GM23338 (cell line): ENCODE data around the gene CSTF3. TPM values are rescaled to one million over a fixed set of nuclear protein-coding genes. Genes with fewer than 3 reads are reported as not detected.

ENCODE experiments used
- ATAC-seq: fragments of 200-7000 bp; cut with Tn5 transposase; 3 replicates; pipeline ENCODE4 v1.9.1; 2020
- DNase-seq: peaks from one replicate; pipeline ENCODE4 v3.0.0-alpha.2; 2015; ENCODE audit warnings: low spot score
- H2AFZ ChIP-seq: fragments of 200-600 bp; sonication (generic); 2 replicates; pipeline ENCODE4 v1.8.0; 2016; ENCODE audit warnings: antibody characterized with exemption, mild to moderate bottlenecking, moderate library complexity
- H3F3A ChIP-seq: fragments of 200-600 bp; sonication (generic); replicated peaks from 2 replicates; pipeline ENCODE4 v1.8.0; 2017; ENCODE audit warnings: antibody characterized with exemption, mixed run types, low read depth
- H3K27ac ChIP-seq: fragments of 200-600 bp; sonication (generic); 2 replicates; pipeline ENCODE4 v1.6.1; 2016; ENCODE audit warnings: low read depth
- H3K27me3 ChIP-seq: fragments of 200-600 bp; sonication (generic); 2 replicates; pipeline ENCODE4 v1.8.0; 2016; ENCODE audit warnings: mild to moderate bottlenecking, mixed run types, moderate library complexity; ENCODE audit not compliant: insufficient read depth
- H3K36me3 ChIP-seq: fragments of 200-600 bp; sonication (generic); 2 replicates; pipeline ENCODE4 v1.8.0; 2016; ENCODE audit warnings: mild to moderate bottlenecking; ENCODE audit not compliant: insufficient read depth
- H3K4me1 ChIP-seq: fragments of 200-600 bp; sonication (generic); 2 replicates; pipeline ENCODE4 v1.8.0; 2016; ENCODE audit warnings: mild to moderate bottlenecking, moderate library complexity; ENCODE audit not compliant: insufficient read depth
- H3K4me2 ChIP-seq: fragments of 200-600 bp; sonication (generic); 2 replicates; pipeline ENCODE4 v1.7.1; 2017; ENCODE audit warnings: mixed run types
- H3K4me3 ChIP-seq: fragments of 200-600 bp; sonication (generic); 2 replicates; pipeline ENCODE4 v1.6.1; 2016; ENCODE audit warnings: mixed run types
- H3K79me2 ChIP-seq: fragments of 200-600 bp; sonication (generic); replicated peaks from 2 replicates; pipeline ENCODE4 v1.8.0; 2017; ENCODE audit warnings: mild to moderate bottlenecking; ENCODE audit not compliant: insufficient read depth
- H3K9me2 ChIP-seq: fragments of 200-600 bp; sonication (generic); 2 replicates; pipeline ENCODE4 v1.8.0; 2017; ENCODE audit not compliant: insufficient read depth
- H4K20me1 ChIP-seq: fragments of 200-600 bp; sonication (generic); replicated peaks from 2 replicates; pipeline ENCODE4 v1.8.0; 2017; ENCODE audit warnings: mild to moderate bottlenecking; ENCODE audit not compliant: insufficient read depth
- H3K27ac Mint-ChIP-seq: 2 replicates; pipeline ENCODE4 v1.8.0; 2020; ENCODE audit warnings: inconsistent platforms, mild to moderate bottlenecking, moderate library complexity, mixed read lengths
- H3K27me3 Mint-ChIP-seq: 3 replicates; pipeline ENCODE4 v1.8.0; 2022; ENCODE audit warnings: low read depth, mild to moderate bottlenecking, moderate library complexity, mixed read lengths, inconsistent platforms; ENCODE audit not compliant: insufficient read depth, poor library complexity
- H3K36me3 Mint-ChIP-seq: 3 replicates; pipeline ENCODE4 v1.8.0; 2021; ENCODE audit warnings: low read depth, mild to moderate bottlenecking, inconsistent platforms, moderate library complexity, mixed read lengths
- H3K4me1 Mint-ChIP-seq: 3 replicates; pipeline ENCODE4 v1.8.0; 2020; ENCODE audit warnings: mild to moderate bottlenecking, inconsistent platforms, mixed read lengths
- H3K4me3 Mint-ChIP-seq: 3 replicates; pipeline ENCODE4 v1.8.0; 2021; ENCODE audit warnings: moderate library complexity, mild to moderate bottlenecking, inconsistent platforms, mixed read lengths
- H3K9me3 Mint-ChIP-seq: 3 replicates; pipeline ENCODE4 v1.8.0; 2020; ENCODE audit warnings: moderate library complexity, mild to moderate bottlenecking, inconsistent platforms, mixed read lengths
- CREB1 ChIP-seq: fragments of 250-450 bp; sonication (Bioruptor Pico); IDR thresholded peaks from 2 replicates; pipeline ENCODE4 v1.5.0; 2020; ENCODE audit warnings: low read depth, mild to moderate bottlenecking, moderate library complexity
- EZH2 ChIP-seq: fragments of 200-600 bp; sonication (generic); IDR thresholded peaks from one replicate; pipeline ENCODE4 v1.8.0; 2017; ENCODE audit warnings: antibody characterized with exemption, mild to moderate bottlenecking, low read depth; ENCODE audit not compliant: unreplicated experiment
- EZH2phosphoT487 ChIP-seq: fragments of 200-600 bp; sonication (generic); IDR thresholded peaks from one replicate; pipeline ENCODE4 v1.8.1; 2018; ENCODE audit warnings: antibody characterized with exemption; ENCODE audit not compliant: unreplicated experiment
- JUNB ChIP-seq: IDR thresholded peaks from one replicate; pipeline ENCODE4 v1.6.1; 2016; ENCODE audit warnings: antibody characterized with exemption; ENCODE audit not compliant: unreplicated experiment
- STAT1 ChIP-seq: IDR thresholded peaks from one replicate; pipeline ENCODE4 v1.6.1; 2016; ENCODE audit warnings: antibody characterized with exemption; ENCODE audit not compliant: unreplicated experiment
- ZNF114 ChIP-seq: fragments of 250-450 bp; sonication (Bioruptor Pico); IDR thresholded peaks from 2 replicates; pipeline ENCODE4 v1.5.0; 2020; ENCODE audit warnings: mild to moderate bottlenecking, moderate library complexity
- polyA plus RNA-seq: library from polyadenylated mRNA; unstranded; fragments of >200 nt; fragmentation: Nextera tagmentation; extraction: Ambion mirVana; gene quantifications from 2 replicates; pipeline ENCODE4 v1.2.1, GENCODE V29; 2016
- total RNA-seq: library from RNA; depleted of rRNA; stranded (reverse); fragments of >200 nt; shearing (Covaris generic); gene quantifications from 2 replicates; pipeline ENCODE4 v1.2.3, GENCODE V29; 2014
- TF ChIP-seq, protein P1 (sequence below): fragments of 250-450 bp; sonication (Bioruptor Pico); IDR thresholded peaks from 2 replicates; pipeline ENCODE4 v1.5.0; 2020; ENCODE audit warnings: mild to moderate bottlenecking, moderate library complexity
- TF ChIP-seq, protein P2 (sequence below): IDR thresholded peaks from 2 replicates; pipeline ENCODE4 v1.6.1; 2016; ENCODE audit warnings: antibody characterized with exemption

The CSTF3 gene
- total and polyA plus RNA-seq, 2 experiments from 2014 or later = 83.2 to 158 TPM

GRCh38 chr11:33168709-33169200 lies 7.5 kb upstream of the CSTF3 start (continued):
- TF ChIP-seq, protein P1, sequence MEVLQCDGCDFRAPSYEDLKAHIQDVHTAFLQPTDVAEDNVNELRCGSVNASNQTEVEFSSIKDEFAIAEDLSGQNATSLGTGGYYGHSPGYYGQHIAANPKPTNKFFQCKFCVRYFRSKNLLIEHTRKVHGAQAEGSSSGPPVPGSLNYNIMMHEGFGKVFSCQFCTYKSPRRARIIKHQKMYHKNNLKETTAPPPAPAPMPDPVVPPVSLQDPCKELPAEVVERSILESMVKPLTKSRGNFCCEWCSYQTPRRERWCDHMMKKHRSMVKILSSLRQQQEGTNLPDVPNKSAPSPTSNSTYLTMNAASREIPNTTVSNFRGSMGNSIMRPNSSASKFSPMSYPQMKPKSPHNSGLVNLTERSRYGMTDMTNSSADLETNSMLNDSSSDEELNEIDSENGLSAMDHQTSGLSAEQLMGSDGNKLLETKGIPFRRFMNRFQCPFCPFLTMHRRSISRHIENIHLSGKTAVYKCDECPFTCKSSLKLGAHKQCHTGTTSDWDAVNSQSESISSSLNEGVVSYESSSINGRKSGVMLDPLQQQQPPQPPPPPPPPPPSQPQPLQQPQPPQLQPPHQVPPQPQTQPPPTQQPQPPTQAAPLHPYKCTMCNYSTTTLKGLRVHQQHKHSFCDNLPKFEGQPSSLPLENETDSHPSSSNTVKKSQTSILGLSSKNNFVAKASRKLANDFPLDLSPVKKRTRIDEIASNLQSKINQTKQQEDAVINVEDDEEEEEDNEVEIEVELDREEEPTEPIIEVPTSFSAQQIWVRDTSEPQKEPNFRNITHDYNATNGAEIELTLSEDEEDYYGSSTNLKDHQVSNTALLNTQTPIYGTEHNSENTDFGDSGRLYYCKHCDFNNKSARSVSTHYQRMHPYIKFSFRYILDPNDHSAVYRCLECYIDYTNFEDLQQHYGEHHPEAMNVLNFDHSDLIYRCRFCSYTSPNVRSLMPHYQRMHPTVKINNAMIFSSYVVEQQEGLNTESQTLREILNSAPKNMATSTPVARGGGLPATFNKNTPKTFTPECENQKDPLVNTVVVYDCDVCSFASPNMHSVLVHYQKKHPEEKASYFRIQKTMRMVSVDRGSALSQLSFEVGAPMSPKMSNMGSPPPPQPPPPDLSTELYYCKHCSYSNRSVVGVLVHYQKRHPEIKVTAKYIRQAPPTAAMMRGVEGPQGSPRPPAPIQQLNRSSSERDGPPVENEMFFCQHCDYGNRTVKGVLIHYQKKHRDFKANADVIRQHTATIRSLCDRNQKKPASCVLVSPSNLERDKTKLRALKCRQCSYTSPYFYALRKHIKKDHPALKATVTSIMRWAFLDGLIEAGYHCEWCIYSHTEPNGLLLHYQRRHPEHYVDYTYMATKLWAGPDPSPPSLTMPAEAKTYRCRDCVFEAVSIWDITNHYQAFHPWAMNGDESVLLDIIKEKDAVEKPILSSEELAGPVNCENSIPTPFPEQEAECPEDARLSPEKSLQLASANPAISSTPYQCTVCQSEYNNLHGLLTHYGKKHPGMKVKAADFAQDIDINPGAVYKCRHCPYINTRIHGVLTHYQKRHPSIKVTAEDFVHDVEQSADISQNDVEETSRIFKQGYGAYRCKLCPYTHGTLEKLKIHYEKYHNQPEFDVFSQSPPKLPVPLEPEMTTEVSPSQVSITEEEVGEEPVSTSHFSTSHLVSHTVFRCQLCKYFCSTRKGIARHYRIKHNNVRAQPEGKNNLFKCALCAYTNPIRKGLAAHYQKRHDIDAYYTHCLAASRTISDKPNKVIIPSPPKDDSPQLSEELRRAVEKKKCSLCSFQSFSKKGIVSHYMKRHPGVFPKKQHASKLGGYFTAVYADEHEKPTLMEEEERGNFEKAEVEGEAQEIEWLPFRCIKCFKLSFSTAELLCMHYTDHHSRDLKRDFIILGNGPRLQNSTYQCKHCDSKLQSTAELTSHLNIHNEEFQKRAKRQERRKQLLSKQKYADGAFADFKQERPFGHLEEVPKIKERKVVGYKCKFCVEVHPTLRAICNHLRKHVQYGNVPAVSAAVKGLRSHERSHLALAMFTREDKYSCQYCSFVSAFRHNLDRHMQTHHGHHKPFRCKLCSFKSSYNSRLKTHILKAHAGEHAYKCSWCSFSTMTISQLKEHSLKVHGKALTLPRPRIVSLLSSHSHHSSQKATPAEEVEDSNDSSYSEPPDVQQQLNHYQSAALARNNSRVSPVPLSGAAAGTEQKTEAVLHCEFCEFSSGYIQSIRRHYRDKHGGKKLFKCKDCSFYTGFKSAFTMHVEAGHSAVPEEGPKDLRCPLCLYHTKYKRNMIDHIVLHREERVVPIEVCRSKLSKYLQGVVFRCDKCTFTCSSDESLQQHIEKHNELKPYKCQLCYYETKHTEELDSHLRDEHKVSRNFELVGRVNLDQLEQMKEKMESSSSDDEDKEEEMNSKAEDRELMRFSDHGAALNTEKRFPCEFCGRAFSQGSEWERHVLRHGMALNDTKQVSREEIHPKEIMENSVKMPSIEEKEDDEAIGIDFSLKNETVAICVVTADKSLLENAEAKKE (CRISPR knock-in tag) = no peak
- TF ChIP-seq EZH2 = no peak
- TF ChIP-seq, protein P2, sequence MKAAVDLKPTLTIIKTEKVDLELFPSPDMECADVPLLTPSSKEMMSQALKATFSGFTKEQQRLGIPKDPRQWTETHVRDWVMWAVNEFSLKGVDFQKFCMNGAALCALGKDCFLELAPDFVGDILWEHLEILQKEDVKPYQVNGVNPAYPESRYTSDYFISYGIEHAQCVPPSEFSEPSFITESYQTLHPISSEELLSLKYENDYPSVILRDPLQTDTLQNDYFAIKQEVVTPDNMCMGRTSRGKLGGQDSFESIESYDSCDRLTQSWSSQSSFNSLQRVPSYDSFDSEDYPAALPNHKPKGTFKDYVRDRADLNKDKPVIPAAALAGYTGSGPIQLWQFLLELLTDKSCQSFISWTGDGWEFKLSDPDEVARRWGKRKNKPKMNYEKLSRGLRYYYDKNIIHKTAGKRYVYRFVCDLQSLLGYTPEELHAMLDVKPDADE = no peak

GRCh38 chr11:33162831-33163230 lies 1.6 kb upstream of the CSTF3 start:
- TF ChIP-seq ZNF114 (CRISPR knock-in tag) (no peak), STAT1 (no peak), JUNB (no peak), CREB1 (CRISPR knock-in tag) (no peak), EZH2phosphoT487 (no peak)
- TF ChIP-seq, protein P1 (CRISPR knock-in tag) = no peak
- peaks cover 18% of the 10 kb centered on the region; the same call in 2 of the 3 replicates for H3K4me1 Mint-ChIP-seq
- no peaks in the 10 kb centered on the region for H3K36me3 ChIP-seq

More at GRCh38 chr11:33162831-33163230, 1.6 kb upstream of the CSTF3 start:
- H2AFZ ChIP-seq = no peak overlapping the region
- DNase-seq = no peak
- H3K9me2 ChIP-seq = no peaks in the 10 kb centered on the region
- no peak overlapping the region for H3K27ac ChIP-seq
- peaks cover 15% of the 10 kb centered on the region for H4K20me1 ChIP-seq
- Mint-ChIP-seq H3K27ac (no peak overlapping the region), H3K27me3 (peaks cover 8% of the 10 kb centered on the region), H3K36me3 (peaks cover 40% of the 10 kb centered on the region), H3K4me3 (no peak overlapping the region), H3K9me3 (peaks cover 9% of the 10 kb centered on the region; the same call in 2 of the 3 replicates)
- no peak overlapping the region for H3K4me3 ChIP-seq
- no peak for ATAC-seq
- no peak overlapping the region; the same call in 1 of the 2 replicates for H3K4me2 ChIP-seq
- H3F3A ChIP-seq = no peaks in the 10 kb centered on the region
- peaks cover 48% of the 10 kb centered on the region for H3K79me2 ChIP-seq
- H3K27me3 ChIP-seq = no peaks in the 10 kb centered on the region
- H3K4me1 ChIP-seq = peaks cover 12% of the 10 kb centered on the region; the same call in 1 of the 2 replicates
